GM12878 (cell line): ENCODE results near the gene FLYWCH2. TPM values are rescaled to one million over a fixed set of nuclear protein-coding genes. Genes with fewer than 3 reads are reported as not detected.
A peak's percentile ranks its signal among the peaks of the same experiment; 100 is the strongest.

Source experiments
- ATAC-seq: fragments of 200-7000 bp; cut with Tn5 transposase; 3 replicates; pipeline ENCODE4 v1.9.1; 2020; ENCODE audit warnings: mild to moderate bottlenecking, moderate library complexity
- BruUV-seq: library from RNA; stranded (reverse); fragments of 400-500 nt; replicated peaks from 2 replicates; lab custom pipeline; 2021; lab: Mats Ljungman, UMichigan
- CTCF ChIA-PET: fragments of 300-600 bp; sonication (Branson Sonifier 250); formaldehyde crosslinking; extraction: SDS; loops from one replicate; lab custom pipeline; 2021; ENCODE audit warnings: inconsistent platforms; lab: Yijun Ruan, JAX
- POLR2A ChIA-PET: fragments of 350-600 bp; formaldehyde crosslinking; extraction: SDS; loops from one replicate; lab custom pipeline; 2021; ENCODE audit warnings: inconsistent platforms; lab: Charles Lee
- RAD21 ChIA-PET: fragments of 300-600 bp; sonication (Branson Sonifier 250); formaldehyde crosslinking; loops from one replicate; lab custom pipeline; 2023; ENCODE audit warnings: antibody characterized with exemption; ENCODE audit not compliant: unreplicated experiment; lab: Charles Lee
- SMC1A ChIA-PET: fragments of 300-600 bp; sonication (Branson Sonifier 250); formaldehyde crosslinking; loops from one replicate; lab custom pipeline; 2023; ENCODE audit not compliant: unreplicated experiment, uncharacterized antibody; lab: Charles Lee
- DNase-seq: peaks from one replicate; pipeline ENCODE4 v3.0.0-alpha.2; 2011; ENCODE audit warnings: low read depth, low spot score
- FAIRE-seq: peaks from 3 replicates; lab custom pipeline; 2011; peaks lifted over from hg19 to GRCh38; lab: Jason Lieb, UNC
- H2AFZ ChIP-seq: 2 replicates; pipeline ENCODE4 v1.6.0; 2011; ENCODE audit warnings: low read depth, low read length, control low read depth; ENCODE audit not compliant: control insufficient read depth
- H3K27ac ChIP-seq: 2 replicates; pipeline ENCODE4 v1.5.1; 2011; ENCODE audit warnings: control low read depth; ENCODE audit not compliant: control insufficient read depth, insufficient read depth
- H3K27me3 ChIP-seq, 2 experiments: replicated peaks in 1 of 2; 2 replicates each; pipeline versions ENCODE4 v1.6.0 to v1.6.1; 2011; ENCODE audit warnings: low read length in 1 of 2; ENCODE audit not compliant: control insufficient read depth in 2 of 2, insufficient read depth in 2 of 2
- H3K36me3 ChIP-seq, 2 experiments: 2 replicates each; pipeline ENCODE4 v1.5.1; 2011; ENCODE audit warnings: low read length in 1 of 2; ENCODE audit not compliant: control insufficient read depth in 2 of 2, insufficient read depth in 2 of 2
- H3K4me1 ChIP-seq: 2 replicates; pipeline ENCODE4 v1.6.1; 2011; ENCODE audit warnings: mild to moderate bottlenecking, low read length, moderate library complexity, mixed read lengths; ENCODE audit not compliant: control insufficient read depth, insufficient read depth
- H3K4me2 ChIP-seq: 2 replicates; pipeline ENCODE4 v1.6.0; 2011; ENCODE audit warnings: control low read depth; ENCODE audit not compliant: control insufficient read depth, insufficient read depth
- H3K4me3 ChIP-seq: fragments of 200-600 bp; sonication (generic); 2 replicates; pipeline ENCODE4 v1.5.1; 2016
- H3K79me2 ChIP-seq: 2 replicates; pipeline ENCODE4 v1.6.0; 2011; ENCODE audit warnings: low read length; ENCODE audit not compliant: control insufficient read depth, insufficient read depth
- H3K9ac ChIP-seq: 2 replicates; pipeline ENCODE4 v1.8.0; 2011; ENCODE audit warnings: low read length, control low read depth, mixed read lengths; ENCODE audit not compliant: control insufficient read depth, insufficient read depth
- H3K9me3 ChIP-seq: replicated peaks from 3 replicates; pipeline ENCODE4 v1.5.1; 2011; ENCODE audit warnings: mild to moderate bottlenecking, low read length; ENCODE audit not compliant: control insufficient read depth, insufficient read depth
- H4K20me1 ChIP-seq: 2 replicates; pipeline ENCODE4 v1.6.0; 2011; ENCODE audit not compliant: control insufficient read depth, insufficient read depth
- BCL11A ChIP-seq: IDR thresholded peaks from 2 replicates; pipeline ENCODE4 v1.6.1; 2011; ENCODE audit warnings: low read depth, low read length
- BMI1 ChIP-seq: fragments of 450-650 bp; IDR thresholded peaks from 2 replicates; pipeline ENCODE4 v1.6.1; 2016; ENCODE audit warnings: mild to moderate bottlenecking, moderate library complexity, borderline replicate concordance
- NBN ChIP-seq: fragments of 450-650 bp; IDR thresholded peaks from 2 replicates; pipeline ENCODE4 v1.6.1; 2016
- TAF1 ChIP-seq: IDR thresholded peaks from 2 replicates; pipeline ENCODE4 v1.6.1; 2011; ENCODE audit warnings: mild to moderate bottlenecking, low read depth, low read length, borderline replicate concordance
- WGBS: methylation state at CpG from one replicate; pipeline ENCODE4 v1.1.6; 2016; ENCODE audit warnings: low lambda C conversion rate; ENCODE audit not compliant: insufficient replicate concordance, insufficient coverage; ENCODE audit errors: missing lambda C conversion rate; 5-methylcytosine and 5-hydroxymethylcytosine counted together
- in situ Hi-C: fragments of 300-500 bp; cut with MboI; formaldehyde crosslinking; loops from 9 replicates; pipeline ENCODE4 v1.14.3; 2018; ENCODE audit warnings: mixed read lengths
- intact Hi-C: fragments of 100-400 bp; cut with micrococcal nuclease; formaldehyde crosslinking; loops from one replicate; pipeline ENCODE4 v1.14.2; 2022; ENCODE audit not compliant: unreplicated experiment
- polyA plus RNA-seq, 11 experiments: library from polyadenylated mRNA; depleted of rRNA in 4 of 11; unstranded in 6 of 11; stranded (reverse) in 5 of 11; fragments of >200 nt; fragmentation: Nextera tagmentation in 4 of 11; fragmentation: Illumina TruSeq in 1 of 11; extraction: Ambion mirVana in 4 of 11; extraction: Trizol in 1 of 11; gene quantifications; 1 replicate in 1 of 11; 2 replicates in 10 of 11; pipeline versions ENCODE4 v1.2.1 to v1.2.3, GENCODE V29; 2011 to 2016; ENCODE audit warnings: inconsistent platforms in 2 of 11, missing spikeins in 2 of 11, low read depth in 1 of 11
- total RNA-seq, 4 experiments: library from RNA; depleted of rRNA in 3 of 4; stranded (reverse); fragments of >200 nt in 3 of 4; fragmentation: Illumina TruSeq in 1 of 4; extraction: Trizol in 1 of 4; gene quantifications; 2 replicates each; pipeline versions ENCODE4 v1.2.1 to v1.2.3, GENCODE V29; 2013 to 2021
- TF ChIP-seq, protein P1 (sequence below): IDR thresholded peaks from 2 replicates; pipeline ENCODE4 v1.6.1; 2012; ENCODE audit warnings: mild to moderate bottlenecking, low read depth, low read length
- TF ChIP-seq, protein P2 (sequence below): fragments of 150-350 bp; IDR thresholded peaks from 2 replicates; pipeline ENCODE4 v1.6.1; 2016; ENCODE audit warnings: low read depth, low read length

Gene FLYWCH2
- total and polyA plus RNA-seq, 10 of the 15 experiments (the other 5 are each of a cell fraction or from before 2014, with no cell fraction given): 0.27 to 43.1 (median 17.7) TPM

DNA sequence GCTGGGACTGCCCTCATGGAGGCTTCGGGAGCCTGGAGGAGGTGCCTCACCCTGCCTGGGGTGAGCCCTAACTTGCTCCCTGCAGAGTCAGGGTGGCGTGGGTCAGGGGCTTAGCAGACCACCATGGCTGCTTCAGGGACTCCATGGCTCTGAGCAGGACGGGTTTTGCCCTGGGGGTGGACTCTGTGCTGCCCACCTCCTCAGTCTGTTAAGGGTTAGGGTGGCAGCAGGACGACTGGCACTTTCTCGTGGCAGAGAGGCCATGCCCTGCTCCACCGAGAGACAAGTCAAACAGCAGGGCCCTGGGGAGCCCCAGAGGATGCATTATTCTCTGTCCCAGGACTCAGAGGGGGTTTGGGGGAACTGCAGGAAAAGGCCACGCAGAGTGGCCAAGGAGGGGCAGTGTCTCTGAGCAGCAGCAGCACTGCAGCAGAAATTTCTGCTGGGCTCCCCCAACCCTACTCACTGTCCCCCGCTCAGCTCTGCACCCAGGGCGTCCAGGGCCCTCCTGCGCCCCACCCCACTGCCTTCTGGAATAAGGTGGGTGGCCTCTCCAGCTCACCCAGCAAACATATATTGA is 23.2 kb upstream of the FLYWCH2 start (continued):
- TF ChIP-seq BCL11A (no peak), TAF1 (no peak), NBN (no peak)
- TF ChIP-seq, all 136 proteins: peak for 0

DNA sequence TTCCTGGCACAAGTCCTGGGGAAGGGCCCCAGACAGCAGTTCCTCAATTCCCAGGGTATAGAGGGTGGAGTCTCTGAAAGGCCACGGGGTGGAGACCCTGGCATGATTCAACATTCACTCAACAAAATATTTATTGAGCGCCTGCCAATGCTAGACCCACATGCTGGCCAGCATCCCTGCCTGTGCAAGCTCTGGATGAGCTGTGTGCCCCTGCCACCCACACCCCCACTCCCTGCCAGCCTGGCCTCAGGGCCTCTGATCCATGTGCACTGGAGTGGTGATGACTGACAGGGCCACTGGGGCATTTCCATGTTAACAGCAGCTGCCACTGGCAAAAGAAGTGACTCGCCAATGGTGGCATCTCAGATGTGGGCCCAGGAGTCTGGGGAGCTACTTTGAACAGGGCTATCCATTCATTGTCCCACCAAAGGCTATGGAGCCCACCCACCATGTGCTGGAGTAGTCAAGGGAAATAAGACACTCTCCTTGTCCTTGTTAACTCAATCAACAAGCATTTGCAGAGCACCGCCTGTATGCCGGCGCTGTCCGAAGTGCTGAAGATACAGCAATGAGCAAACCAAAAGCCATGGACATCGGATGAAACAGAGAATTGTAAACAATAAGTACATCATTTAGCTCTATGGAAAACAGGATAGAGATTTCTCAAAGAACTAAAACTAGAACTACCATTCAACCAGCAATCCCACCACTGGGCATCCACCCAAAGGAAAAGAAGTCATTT is 22.0 kb upstream of the FLYWCH2 start:
- Histone ChIP-seq H4K20me1 (no peaks in the 10 kb centered on the region), H3K4me2 (no peak overlapping the region), H3K4me1 (no peaks in the 10 kb centered on the region), H3K27ac (no peak overlapping the region), H3K36me3 (no peaks in the 10 kb centered on the region), H2AFZ (no peak overlapping the region), H3K27me3 (no peaks in the 10 kb centered on the region; a peak in 2 of 4 replicates), H3K9me3 (no peaks in the 10 kb centered on the region), H3K79me2 (no peaks in the 10 kb centered on the region), H3K9ac (no peak overlapping the region), H3K4me3 (no peak overlapping the region)
- ChIA-PET POLR2A (interaction anchor here (0.6 kb wide), 1 partner anchor 60 kb away, joined by 3 read pairs; no protein-coding TSS in a partner anchor), SMC1A (no interaction called here), CTCF (interaction anchor here (0.7 kb wide), 2 partner anchors 22 to 80 kb away, joined by 3 read pairs; partner anchors contain the start of gene FLYWCH2), RAD21 (no interaction called here)
- intact Hi-C loops (loop anchor here (10.0 kb wide), 1 partner anchor 136 kb away; the partner anchor contains the start of gene PRSS27), in situ Hi-C loops (no loop called here)
- FAIRE-seq (no peak), ATAC-seq (no peak), DNase-seq (no peak)
- WGBS: 77% methylated on average over 8 of the region's 8 CpGs
- TF ChIP-seq, protein P1, sequence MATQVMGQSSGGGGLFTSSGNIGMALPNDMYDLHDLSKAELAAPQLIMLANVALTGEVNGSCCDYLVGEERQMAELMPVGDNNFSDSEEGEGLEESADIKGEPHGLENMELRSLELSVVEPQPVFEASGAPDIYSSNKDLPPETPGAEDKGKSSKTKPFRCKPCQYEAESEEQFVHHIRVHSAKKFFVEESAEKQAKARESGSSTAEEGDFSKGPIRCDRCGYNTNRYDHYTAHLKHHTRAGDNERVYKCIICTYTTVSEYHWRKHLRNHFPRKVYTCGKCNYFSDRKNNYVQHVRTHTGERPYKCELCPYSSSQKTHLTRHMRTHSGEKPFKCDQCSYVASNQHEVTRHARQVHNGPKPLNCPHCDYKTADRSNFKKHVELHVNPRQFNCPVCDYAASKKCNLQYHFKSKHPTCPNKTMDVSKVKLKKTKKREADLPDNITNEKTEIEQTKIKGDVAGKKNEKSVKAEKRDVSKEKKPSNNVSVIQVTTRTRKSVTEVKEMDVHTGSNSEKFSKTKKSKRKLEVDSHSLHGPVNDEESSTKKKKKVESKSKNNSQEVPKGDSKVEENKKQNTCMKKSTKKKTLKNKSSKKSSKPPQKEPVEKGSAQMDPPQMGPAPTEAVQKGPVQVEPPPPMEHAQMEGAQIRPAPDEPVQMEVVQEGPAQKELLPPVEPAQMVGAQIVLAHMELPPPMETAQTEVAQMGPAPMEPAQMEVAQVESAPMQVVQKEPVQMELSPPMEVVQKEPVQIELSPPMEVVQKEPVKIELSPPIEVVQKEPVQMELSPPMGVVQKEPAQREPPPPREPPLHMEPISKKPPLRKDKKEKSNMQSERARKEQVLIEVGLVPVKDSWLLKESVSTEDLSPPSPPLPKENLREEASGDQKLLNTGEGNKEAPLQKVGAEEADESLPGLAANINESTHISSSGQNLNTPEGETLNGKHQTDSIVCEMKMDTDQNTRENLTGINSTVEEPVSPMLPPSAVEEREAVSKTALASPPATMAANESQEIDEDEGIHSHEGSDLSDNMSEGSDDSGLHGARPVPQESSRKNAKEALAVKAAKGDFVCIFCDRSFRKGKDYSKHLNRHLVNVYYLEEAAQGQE: peak; percentile 75
- TF ChIP-seq, protein P2, sequence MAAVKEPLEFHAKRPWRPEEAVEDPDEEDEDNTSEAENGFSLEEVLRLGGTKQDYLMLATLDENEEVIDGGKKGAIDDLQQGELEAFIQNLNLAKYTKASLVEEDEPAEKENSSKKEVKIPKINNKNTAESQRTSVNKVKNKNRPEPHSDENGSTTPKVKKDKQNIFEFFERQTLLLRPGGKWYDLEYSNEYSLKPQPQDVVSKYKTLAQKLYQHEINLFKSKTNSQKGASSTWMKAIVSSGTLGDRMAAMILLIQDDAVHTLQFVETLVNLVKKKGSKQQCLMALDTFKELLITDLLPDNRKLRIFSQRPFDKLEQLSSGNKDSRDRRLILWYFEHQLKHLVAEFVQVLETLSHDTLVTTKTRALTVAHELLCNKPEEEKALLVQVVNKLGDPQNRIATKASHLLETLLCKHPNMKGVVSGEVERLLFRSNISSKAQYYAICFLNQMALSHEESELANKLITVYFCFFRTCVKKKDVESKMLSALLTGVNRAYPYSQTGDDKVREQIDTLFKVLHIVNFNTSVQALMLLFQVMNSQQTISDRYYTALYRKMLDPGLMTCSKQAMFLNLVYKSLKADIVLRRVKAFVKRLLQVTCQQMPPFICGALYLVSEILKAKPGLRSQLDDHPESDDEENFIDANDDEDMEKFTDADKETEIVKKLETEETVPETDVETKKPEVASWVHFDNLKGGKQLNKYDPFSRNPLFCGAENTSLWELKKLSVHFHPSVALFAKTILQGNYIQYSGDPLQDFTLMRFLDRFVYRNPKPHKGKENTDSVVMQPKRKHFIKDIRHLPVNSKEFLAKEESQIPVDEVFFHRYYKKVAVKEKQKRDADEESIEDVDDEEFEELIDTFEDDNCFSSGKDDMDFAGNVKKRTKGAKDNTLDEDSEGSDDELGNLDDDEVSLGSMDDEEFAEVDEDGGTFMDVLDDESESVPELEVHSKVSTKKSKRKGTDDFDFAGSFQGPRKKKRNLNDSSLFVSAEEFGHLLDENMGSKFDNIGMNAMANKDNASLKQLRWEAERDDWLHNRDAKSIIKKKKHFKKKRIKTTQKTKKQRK: no peak
- TF ChIP-seq BMI1: no peak
- BruUV-seq: no TSS peak
